Measurements from ENCODE around the gene SYT10.
"Not testable (repeated sequence)": the region's sequence is repeated elsewhere in the genome, so short reads cannot be mapped to it uniquely, and the experiment has no call there.

Gene SYT10, protein sequence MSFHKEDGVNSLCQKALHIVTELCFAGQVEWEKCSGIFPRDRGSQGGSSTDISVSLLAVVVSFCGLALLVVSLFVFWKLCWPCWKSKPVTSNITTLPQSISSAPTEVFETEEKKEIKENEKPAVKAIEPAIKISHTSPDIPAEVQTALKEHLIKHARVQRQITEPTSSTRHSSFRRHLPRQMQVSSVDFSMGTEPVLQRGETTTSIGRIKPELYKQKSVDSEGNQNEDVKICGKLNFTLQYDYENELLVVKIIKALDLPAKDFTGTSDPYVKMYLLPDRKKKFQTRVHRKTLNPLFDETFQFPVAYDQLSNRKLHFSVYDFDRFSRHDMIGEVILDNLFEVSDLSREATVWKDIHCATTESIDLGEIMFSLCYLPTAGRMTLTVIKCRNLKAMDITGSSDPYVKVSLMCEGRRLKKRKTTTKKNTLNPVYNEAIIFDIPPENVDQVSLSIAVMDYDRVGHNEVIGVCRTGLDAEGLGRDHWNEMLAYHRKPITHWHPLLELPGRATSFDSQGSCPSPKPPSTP

DNA sequence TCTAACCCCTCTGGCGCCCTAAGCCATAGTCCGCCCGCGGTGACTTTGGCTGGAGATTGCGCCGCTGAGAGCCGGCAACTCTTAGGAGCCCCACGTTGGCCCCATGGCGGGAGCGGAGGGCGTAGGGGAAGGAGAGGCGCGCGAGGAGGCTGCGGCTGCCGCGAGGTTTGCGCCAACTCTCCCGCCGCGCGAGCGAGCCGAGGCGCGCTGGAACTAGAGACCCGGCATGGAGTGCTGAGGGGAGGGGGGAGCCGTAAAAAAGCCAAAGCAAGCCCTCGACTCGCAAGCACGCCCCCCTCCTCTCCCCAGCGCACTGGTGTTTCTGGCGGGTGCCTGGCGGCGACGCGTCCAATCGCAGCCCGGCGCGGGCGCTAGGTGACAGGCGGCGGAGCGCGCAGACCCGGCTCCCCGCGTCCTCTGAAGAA is at the start of gene SYT10:
SYT10 (minus strand) TSS at position 233 of the 425 bp plus-strand sequence. CDS start 297 bp downstream, outside the sequence.
- peak; percentile 73 for DNase-seq

DNA sequence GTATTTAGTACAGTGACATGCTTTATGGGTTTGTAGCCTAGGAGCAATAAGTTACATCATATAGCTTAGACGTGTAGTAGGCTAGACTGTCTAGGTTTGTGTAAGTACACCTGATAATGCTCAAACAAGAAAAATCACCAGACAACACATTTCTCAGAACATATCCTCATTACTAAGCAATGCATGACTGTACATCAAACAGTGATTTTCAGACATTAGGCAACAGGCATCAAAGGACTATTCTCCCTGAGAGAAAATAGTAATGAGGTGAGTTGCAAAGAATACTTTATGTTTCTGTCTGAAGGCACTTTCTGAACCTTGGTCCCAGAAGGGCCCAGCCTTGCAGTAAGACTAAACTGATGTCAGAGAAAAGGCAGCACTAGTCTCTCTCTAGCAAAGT is 48.4 kb upstream of the SYT10 start:
- DNase-seq, result no peak

GRCh38 chr12:33486058-33486457 is 46.4 kb upstream of the SYT10 start:
- DNase-seq, result no peak

DNA sequence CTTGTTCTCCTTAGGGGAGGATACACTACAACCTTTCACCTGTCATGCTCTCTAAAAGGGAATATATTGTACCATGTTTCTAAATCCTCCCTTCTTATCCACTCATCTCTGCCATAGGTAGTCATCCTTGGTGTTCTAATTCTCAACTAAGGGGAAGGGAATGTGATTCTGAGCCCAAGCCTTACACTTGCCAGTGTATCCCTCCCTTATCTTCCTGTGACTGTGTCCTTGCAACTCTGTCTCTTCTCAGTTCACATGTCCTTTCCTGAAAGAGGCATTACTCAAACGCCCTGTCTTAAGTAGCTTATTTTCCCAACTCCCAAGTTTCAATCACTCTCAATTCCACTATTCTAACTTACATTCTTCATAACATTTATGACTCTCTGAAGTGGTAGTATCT is 44.5 kb upstream of the SYT10 start:
- DNase-seq, result no peak

DNA sequence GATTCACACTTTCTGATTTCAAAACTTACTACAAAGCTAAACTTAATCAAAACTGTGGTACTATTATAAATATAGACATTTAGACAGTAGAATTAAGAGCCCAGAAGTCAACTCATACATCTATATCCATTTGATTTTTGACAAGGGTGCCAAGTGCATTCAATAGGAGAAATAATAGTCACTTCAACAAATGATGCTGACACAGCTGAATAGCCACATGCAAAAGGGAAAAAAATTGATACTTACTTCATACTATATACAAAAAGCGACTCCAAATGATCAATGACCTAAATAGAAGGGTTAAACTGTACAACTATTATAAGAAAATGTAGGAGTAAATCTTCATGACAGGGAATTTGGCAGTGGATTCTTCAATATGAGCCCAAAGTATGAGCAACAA is 40.7 kb upstream of the SYT10 start:
- no peak for DNase-seq

DNA sequence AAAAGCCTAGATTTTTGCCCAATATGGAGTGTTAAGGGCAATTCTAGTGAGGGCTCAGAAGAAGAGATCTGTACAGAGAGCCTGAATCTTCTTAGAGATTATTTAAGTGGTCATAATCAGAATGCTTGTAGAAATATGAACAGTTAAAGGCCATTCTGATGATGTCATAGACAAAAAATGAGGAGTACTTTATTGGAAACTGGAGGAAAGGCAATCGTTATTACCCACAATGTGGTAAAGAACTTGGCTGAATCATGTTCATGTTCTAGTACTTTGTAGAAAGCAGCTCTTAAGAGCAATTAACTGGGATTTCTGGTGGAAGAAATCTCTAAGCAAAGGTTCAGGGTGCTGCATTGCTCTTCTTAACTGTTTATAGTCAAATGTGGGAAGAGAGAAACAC is 36.4 kb upstream of the SYT10 start:
- DNase-seq, result no peak

GRCh38 chr12:33472299-33472698 is 32.7 kb upstream of the SYT10 start:
- no peak for DNase-seq

GRCh38 chr12:33455096-33455495 is 15.5 kb upstream of the SYT10 start:
- no peak for DNase-seq

- DNase-seq, result no peak
Measured at GRCh38 chr12:33450480-33450879, 10.9 kb upstream of the SYT10 start.

GRCh38 chr12:33440477-33440876 is 858 bp upstream of the SYT10 start:
- DNase-seq, result no peak

GRCh38 chr12:33438851-33439586 is 600 bp downstream of the SYT10 start:
- DNase-seq, result peak; percentile 26

GRCh38 chr12:33438025-33438772 is 1.4 kb downstream of the SYT10 start:
- DNase-seq, result no peak

GRCh38 chr12:33437598-33437997 is 2.0 kb downstream of the SYT10 start:
- no peak for DNase-seq

DNA sequence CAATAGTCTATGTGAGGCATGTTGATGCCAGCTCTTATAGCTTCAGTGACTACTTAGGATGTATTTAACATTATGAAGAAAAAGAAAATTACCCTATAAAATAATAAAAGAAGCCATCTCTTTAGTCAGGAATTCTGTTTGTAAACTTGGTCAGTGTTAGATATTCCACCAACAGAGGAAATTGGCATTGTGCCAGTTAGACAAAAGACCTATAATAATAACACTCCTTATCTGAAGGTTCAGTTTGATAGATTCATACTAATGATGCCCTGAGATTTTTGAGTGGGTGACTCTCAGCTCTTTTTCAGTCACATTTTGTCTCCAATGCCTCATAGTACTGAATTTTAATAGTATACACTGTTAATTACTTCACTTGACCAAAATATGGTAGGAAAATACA is 6.6 kb downstream of the SYT10 start:
- DNase-seq, result no peak

GRCh38 chr12:33431648-33432047 is 8.0 kb downstream of the SYT10 start:
- DNase-seq, result no peak

DNA sequence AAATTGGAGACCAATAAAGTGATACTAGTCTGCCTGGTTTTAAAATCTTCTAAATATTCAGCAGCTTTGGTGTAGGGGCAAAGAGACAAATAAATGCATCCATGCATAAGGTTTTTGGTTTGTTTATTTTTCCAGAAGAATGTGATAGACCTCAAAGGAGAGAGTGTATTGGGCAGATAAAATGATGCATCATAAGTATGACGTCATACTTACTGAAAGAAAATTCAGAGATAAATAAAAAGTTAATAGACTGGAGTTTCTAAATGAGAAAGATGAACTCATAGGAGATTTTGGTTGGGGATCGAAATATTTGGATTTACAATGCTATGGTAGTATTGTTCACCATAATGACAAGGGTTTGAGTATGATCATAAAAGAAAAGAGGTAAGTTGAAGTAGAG is 10.2 kb downstream of the SYT10 start:
- DNase-seq, result no peak

DNA sequence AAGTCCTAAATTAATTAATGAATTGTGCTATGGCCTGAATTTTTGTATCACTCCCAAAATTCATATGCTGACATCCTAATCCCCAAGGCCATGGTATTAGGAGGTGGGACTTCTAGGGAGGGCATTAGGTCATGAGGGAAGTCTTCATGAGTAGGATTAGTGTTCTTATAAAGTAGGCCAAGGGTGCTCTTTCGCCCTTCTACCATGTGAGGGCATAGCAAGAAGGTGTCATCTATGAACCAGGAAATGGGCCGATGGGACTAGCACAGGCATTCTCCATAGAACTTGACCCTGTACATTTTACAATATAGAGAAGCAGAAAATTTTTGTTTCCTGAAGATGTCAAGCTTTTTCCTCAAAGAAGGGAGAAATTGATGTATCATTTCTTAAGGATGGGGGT is 12.5 kb downstream of the SYT10 start:
- no peak for DNase-seq

DNA sequence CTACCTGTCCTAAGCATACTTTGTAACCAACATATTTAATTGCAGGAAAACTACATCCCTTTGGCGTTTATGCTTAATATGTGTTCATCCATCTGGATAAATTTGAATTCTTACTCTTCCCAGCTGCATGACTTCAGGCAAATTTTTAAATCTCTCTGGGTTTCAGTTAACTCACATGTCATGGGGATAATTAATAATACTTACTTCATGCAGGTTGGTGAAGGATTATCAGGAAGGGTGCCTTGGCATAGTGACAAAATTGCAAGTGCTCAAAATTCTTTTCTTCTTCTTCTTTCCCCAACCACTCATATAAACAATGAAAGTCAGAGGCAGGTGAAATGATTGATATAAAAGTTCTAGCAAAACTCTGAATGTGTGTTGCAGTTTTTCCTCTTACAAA is 15.9 kb downstream of the SYT10 start:
- no peak for DNase-seq

- not testable (repeated sequence) for DNase-seq
Measured at GRCh38 chr12:33412410-33412809, 27.2 kb downstream of the SYT10 start.

GRCh38 chr12:33383503-33383902 is 56.1 kb downstream of the SYT10 start:
- no peak for DNase-seq

DNA sequence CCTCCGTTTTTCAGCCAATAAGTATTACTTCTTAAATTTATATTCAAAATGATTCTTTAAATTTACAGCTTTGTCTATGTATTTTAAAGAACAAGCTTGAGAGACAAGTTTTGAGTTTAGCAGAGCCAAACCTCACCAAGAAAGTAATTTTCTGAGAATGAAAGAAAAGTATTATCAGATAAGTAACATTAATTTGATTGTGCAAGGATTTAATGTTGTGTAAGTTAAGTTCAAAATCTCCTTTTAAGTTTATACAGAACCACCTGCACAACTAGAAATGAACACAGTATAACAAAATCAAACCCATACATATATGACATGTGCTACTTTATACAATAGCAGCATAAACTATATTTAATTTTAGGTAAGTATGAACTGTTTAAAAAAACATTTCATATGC is 63.5 kb downstream of the SYT10 start:
- DNase-seq, result no peak

DNA sequence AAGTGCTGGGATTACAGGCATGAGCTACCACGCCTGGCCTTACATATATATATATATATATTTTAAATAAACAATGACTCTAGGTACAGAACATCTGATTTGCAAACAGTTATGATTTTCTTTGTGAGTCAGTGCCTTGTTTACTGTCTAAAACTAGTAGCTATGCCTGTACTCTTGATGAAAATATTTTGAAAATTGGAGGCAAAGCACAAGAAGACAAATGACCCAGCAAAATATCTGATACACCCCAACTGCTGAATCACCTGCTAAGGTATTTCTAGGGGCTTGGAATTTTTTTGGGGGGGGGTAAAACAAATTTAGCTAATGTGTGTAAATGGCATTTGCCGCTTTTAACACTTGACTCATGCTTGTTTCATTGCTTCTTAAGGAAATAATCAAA is 69.3 kb downstream of the SYT10 start:
- DNase-seq, result no peak

DNA sequence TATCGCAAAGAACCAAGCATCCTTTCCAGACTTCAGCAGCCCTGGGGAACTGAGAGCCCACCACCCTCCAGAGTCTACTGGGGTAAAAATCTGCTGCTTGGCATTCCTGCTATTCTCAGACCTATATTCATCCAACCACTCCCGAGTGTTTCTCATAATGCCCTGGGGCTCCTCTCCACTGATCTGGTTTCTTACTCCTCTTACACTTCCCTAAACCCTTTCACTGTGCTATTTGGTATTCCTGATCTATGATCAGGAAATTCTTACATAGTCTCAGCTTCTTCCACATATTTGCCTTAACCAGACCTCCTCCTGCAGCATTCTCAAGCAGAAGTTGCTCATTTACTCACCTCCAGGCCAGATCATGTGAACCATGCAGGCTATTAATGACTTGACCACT is 82.4 kb downstream of the SYT10 start:
- DNase-seq, result no peak

All from NCI-H1417 treated with DMSO at 0.1 percent for 48 hours (cell line).